Stimulated activated CD8-positive, alpha-beta memory T cell treated with anti-CD3 and anti-CD28 coated beads, Interleukin-15, amount 100 ng/mL, for 1 hour (primary cell): ENCODE results near the gene AP3D1.
A peak's percentile ranks its signal among the peaks of the same experiment; 100 is the strongest.
"Not testable (repeated sequence)": the region's sequence is repeated elsewhere in the genome, so short reads cannot be mapped to it uniquely, and the experiment has no call there.

Experiments used
- DNase-seq: peaks from one replicate; pipeline ENCODE4 v3.0.0-alpha.2; 2020; ENCODE audit warnings: low read depth

AP3D1 gene

DNA sequence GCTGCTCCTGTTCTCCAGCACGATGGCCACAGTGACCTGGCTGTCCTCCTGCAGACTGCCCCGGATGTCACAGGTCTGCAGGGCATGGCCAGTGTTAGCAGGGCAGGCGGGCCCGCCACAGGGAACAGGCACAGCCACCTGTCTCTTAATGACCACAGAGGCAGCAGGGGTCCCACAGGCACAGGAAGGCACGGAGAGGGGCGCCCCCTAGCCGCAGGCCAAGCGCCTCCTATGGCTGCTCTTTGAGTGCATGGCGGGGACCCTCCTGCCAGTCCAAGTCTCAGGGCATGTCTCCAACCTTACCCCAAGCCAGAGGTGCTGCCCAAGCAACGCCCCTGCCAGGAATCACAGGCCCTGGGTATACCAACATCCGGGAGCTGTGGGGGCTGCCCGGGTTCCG, 40.5 kb downstream of the AP3D1 start:
- DNase-seq, result no peak

DNA sequence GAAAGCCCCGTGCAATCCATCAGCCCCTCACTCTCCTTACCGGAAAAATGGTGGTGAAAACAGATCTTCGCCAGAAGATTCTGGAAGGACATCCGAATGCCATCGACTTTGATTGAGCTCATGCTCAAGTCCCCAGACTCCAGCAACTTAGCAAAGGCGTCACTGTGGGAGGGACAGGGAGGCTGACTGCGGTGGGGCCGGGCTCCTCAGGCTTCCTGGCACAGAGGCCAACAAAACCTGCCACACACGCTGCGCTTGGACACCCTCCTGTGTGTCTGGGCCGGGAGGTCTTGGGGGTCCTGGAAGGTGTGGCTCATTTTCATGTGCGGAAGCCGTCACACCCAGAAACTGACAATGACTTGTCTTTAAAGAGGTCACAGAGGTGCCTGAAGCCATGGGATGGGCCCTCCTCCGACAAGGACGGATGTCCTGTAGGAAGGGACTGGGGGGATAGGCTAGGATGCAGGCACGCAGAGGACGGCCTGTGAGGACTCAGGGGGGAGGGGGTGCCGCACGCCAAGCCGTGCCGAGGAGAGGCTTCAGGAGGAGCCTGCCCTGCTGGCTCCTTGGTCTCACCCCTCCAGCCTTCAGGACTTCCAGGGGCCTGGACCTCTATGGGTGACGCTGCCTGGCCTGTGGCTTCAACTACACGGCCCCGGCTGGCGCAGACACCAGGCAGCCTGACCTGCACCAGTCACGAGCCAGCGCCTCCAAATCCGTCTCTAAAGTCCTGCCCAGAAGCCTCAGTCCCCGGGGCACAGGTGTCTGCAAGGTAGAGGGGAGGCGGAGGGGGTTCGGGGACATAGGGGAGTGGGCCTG, 42.1 kb downstream of the AP3D1 start:
- DNase-seq, result no peak

DNA sequence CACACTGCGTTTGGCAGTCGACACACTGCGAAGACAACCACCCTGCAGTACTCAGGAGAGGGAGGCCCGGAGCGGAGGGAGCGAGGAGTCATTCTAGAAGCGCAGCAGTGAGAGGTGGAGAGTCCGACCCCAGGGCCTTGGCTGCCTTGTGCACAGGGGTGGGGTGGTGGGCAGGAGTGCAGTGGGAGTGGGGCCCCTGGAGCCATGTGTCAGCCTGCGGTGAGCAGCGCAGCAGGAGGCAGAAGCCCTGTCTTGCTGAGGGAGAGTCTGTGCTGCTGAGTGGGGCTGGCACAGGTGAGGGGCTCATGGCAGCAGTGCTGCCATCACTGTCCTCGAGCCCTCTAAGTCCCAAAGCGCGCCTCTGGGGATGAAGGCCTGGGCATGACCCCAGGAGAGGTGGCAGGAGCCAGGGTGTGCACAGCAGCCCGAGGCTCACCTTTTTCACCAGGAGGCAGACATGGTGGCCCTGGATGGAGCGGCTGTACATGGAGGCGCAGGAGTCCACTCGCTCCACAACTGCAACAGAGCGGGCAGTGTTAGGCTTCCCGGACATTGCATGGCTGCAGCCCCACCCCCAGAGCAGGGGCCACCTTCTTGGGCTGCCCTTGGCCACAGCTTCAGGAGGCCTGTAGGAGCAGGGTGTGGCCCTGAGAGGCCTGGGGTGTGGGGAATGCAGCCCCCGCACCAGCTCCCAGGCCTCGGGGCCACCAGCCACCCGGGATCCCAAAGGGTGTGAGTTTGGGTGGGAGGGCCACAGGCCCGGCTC, 42.9 kb downstream of the AP3D1 start:
- no peak for DNase-seq

DNA sequence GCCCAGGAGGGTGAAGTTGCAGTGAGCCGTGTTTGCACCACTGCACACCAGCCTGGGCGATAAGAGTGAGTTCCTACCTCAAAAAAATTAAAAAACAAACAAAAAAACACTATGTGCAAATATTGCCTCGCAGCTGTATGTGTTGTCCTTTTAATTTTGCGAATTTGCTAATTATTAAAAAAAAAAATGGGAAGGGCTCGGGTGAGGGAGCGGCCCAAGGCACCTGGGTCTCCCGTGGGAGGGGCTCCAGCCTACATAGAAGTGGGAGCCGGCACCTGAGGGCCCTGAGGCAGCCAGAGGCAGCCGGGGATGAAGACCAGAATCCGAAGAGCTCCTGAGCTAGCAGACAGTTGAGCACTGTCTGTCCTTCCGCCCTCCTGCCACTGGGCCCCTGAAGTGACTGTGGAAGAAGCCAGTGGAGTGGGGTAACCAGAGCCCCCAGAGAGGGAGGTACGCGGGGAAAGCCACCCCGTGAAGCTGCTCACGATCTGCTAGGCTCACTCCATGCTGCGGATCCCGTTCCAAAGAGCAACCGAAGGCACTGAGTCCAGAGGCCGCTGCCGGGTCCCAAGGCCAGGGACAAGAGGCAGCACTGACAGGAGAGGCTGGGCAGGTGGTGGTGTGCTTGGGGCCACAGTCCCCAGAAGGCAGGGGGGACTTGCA, 48.2 kb downstream of the AP3D1 start:
- no peak for DNase-seq

DNA sequence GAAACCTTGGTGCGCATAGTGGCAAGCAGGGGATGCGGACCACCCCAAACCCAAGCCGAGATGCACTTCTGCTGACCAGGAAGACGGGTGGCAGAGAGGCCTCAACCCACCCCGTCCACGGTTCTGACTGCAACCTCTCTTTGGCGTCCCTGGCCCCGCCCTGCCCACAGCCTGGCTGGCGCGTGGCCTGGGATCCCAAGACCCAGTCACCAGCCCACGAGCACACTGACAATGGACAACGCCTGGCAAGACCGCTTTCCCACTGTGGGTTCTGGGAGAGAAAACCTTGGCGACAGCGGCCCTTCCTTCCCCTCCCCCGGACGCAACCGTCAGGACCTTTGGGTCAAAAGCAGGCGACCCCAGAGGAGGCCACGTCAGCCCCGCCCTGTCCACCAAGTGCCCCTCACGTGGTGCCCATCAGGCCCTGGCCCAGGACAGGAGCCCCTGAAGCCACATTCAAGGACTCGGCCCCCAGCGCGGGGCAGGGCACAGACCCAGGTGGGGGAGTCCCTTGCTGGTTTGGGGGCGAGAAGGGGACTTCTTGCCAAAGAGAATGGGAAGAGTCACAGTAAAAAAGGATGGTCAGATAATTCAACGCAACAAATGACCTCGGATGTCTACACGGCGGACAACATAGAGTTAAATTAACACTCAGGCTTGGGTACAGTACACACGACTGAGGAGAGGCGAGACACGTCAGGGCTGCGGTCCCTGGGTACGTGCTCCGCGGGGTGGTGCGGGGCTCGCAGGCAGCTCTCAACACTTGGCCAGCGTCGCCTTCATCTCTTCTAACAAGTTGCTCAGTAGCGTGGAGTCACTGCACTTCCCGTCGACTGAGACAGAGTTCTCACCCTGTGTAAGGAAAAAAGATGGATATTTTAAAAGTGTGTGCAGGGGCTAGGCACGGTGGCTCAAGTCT, 49.7 kb downstream of the AP3D1 start:
- DNase-seq, result no peak

DNA sequence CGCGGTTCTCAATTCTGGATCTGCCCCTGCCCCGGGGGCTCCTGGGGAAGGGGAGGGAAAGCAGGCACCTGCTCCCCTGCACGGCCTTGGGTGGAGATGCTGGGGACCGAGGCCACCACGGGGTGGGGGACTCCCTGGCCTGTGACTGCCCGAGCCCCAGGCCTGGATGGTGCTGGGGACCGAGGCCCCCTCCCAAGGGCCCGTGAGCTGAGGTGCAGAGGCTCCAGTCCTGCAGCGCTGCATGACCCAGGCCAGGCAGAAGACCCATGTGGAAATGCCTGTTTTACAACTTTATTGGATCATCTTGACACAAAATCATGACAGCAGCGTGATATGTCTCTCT, 50.7 kb downstream of the AP3D1 start:
- no peak for DNase-seq

DNA sequence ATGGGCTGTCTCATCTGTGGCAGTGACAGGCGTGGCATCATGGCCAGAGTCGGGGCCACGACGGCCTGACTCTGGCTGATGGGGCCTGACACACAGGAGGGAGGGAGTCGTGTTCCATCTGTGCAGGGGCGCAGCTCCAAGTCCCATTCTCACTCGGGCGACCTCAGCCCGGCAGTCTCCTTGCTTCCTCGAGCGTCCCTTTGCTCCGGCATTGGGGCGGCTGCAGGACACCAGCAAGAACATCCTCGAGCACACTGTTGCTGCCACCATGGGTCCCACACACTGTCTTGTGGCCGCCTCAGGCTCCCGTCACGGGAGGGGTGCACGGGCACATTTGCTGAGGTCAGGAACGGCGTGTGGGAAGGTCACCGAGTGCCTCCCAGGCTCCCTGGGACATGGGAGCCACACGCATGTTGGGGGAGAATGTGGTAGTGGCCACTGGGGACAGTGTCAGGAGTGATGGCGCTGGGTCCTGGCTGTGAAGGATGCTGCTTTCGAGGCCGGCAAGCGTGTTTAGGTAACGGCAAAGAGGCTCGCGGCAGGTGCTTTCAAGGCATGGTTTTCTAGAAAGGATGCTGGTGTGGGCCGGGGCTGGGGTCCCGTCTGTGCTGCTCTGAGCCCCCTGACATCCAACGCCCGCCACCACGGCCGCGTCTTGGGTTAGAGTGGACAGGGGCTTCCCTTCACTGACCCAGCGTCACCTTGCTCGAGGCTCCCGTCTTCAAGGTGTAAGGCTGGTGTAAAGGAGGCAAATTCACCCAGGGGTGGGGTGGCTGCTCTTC, 51.2 kb downstream of the AP3D1 start:
- no peak for DNase-seq

DNA sequence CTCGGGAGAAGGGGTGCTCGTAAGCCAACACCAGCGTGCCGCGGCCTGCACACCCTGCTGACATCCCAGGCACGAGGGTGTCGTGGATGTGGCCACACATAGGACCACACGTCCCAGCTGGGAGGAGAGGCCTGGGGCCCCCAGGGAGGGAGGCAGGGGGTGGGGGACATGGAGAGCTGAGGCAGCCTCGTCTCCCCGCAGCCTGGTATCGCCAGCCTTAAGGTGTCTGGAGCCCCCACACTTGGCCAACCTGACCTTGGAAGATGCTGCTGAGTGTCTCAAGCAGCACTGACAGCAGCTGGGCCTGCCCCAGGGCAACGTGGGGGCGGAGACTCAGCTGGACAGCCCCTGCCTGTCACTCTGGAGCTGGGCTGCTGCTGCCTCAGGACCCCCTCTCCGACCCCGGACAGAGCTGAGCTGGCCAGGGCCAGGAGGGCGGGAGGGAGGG, 52.3 kb downstream of the AP3D1 start:
- DNase-seq, result no peak

DNA sequence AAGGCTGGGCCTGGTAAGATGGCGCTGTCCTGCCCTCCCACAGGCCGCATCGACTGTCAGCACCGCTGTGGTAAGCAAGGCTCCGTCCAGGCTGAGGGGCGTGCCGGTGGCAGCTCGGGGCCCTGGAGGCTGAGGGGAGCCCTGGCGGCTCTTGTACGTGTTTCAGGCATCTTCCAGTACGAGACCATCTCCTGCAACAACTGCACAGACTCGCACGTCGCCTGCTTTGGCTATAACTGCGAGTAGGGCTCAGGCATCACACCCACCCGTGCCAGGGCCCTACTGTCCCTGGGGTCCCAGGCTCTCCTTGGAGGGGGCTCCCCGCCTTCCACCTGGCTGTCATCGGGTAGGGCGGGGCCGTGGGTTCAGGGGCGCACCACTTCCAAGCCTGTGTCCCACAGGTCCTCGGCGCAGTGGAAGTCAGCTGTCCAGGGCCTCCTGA, 53.5 kb downstream of the AP3D1 start:
- no peak for DNase-seq

DNA sequence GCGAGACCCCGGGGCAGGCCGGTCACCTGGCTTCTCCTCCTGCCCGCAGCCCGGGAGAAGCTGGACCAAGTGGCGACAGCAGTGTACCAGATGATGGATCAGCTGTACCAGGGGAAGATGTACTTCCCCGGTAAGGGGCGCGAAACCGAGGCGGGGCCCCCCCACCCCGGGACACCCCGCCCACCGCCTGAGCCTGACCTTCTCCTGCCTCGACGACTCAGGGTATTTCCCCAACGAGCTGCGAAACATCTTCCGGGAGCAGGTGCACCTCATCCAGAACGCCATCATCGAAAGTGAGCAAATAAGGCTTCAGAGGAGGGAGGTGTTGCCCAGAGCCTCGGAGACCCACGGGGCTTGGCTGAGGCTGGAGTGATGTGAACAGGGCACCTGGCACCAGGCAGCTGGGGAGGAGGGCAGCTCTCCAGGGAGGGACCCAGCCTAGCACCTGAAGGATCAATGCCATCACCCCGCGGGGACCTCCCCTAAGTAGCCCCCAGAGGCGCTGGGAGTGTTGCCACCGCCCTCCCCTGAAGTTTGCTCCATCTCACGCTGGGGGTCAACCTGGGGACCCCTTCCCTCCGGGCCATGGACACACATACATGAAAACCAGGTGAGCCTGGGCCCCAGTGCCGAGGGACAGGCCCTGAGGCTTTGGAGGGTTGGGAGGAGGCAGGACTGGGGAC, 54.0 kb downstream of the AP3D1 start:
- DNase-seq, result no peak

DNA sequence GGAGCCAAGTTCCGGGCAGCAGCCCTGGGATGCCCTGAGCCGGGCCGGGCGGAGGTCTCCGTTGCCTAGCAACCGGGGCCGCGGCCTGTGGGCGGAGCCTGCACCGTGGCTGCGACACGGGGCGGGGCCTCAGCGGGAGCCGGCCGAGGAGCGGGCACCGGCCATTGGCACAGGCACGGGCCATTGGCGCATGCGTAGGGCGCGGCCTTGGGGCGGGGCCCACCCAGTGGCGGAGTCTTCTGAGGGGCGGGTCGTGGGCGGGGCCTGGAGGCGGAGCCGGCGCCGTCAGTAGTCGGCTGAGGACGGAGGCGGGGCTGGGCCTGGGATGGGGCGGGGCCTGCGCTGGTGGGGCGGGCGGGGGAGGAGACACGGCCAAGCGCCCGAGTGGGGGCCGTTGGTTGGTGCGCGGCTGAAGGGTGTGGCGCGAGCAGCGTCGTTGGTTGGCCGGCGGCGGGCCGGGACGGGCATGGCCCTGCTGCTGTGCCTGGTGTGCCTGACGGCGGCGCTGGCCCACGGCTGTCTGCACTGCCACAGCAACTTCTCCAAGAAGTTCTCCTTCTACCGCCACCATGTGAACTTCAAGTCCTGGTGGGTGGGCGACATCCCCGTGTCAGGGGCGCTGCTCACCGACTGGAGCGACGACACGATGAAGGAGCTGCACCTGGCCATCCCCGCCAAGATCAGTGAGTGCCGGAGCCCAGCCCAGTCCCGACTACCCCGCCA, 54.7 kb downstream of the AP3D1 start, which contains the start of gene IZUMO4:
Gene IZUMO4, plus strand, starts transcription at position 436 of the 723 bp plus-strand sequence. Its CDS starts 31 bp downstream, at position 467.
- peak; percentile 100 for DNase-seq

DNA sequence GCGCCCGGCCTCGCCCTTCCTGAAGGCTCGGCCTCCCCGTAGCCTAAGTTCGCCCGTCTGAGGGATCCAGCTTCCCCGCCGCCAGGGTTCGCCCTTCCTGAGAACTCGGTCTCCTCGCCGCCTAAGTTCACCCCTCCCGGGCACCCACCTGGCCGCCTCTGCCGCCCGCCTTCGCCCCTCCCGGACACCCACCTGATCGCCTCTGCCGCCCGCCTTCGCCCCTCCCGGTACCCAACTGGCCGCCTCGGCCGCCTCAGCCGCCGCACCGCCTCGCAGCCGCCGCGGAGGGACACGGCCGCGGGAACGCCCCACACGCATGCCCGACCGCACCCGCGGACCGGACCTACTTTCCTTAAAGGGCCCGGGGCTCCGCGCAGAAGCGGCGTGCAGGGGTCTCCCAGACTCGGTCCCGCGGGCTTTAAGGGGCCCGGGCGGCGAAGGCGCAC, 55.3 kb downstream of the AP3D1 start, which contains the start of gene MOB3A:
Gene MOB3A, minus strand, starts transcription at position 293 of the 446 bp plus-strand sequence. CDS start 17,766 bp downstream, outside the sequence.
- peak; percentile 62 for DNase-seq

DNA sequence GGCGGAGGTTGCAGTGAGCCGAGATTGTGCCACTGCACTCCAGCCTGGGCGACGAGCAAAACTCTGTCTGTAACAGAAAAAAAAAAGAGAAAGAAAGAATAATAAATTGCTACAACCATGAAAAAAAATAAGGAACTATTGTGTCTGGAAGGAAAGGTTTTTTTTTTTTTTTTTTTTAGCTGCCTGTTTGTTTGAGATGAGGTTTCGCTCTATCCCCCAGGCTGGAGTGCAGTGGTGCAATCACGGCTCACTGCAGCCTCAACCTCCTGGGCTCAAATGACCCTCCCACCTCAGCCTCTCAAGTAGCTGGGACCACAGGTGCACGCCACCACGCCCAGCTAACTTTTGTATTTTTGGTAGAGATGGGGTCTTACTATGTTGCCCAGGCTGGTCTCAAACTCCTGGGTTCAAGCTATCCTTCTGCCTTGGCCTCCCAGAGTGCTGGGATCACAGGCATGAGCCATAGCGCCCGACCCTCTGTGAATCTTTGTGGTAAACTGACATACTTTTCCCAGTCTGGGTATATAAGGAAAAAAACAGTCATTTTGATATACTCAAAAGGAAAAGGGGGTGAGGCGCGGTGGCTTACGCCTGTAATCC, 59.3 kb downstream of the AP3D1 start:
- not testable (repeated sequence) for DNase-seq

DNA sequence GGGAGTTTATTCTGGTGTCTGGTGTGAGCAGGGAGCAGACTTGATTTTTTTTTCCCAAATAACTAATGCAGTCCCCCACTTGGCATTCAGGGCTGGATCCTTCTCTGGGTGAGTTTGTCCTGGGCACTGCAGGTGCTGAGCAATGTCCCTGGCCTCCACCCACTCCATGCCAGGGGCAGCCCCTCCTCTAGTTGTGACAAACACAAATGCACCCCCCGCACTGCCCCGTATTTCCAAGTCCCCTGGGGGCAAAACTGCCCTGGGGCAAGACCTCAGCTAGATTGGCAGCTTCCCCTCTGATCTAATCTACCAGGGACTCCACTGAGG, 61.7 kb downstream of the AP3D1 start:
- no peak for DNase-seq

DNA sequence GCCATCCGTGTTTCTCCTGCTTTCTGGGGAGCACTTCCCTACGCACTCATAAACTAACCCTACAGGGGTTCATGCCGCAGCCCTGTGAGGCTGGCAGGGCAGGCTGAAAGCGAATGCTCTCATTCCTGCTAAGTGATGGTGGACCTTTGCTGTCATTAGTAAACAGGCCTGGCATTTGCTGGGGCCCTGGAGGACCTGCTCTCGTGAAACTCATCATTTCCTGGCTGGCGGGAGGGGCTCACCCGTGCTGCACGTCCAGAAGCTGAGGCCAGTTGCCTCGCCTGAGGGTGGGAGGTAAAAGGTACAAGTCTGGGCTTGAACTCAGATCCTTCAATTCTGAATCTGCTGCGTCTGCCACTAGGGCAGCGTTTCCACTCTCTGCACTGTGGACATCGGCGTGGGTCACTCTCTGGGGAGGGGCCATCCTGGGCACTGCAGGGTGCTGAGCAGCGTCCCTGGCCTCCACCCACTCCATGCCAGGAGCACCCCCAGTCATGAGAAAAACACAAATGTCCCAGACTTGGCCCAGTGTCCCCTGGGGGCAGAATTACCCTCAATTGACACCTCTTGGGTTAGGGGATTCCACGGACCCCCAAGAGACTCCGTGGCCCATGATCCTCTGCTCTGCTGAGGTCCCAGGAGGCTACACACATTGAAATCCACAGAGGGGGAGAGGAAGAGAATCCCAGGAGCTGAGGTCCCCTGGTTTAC, 62.2 kb downstream of the AP3D1 start:
- no peak for DNase-seq

DNA sequence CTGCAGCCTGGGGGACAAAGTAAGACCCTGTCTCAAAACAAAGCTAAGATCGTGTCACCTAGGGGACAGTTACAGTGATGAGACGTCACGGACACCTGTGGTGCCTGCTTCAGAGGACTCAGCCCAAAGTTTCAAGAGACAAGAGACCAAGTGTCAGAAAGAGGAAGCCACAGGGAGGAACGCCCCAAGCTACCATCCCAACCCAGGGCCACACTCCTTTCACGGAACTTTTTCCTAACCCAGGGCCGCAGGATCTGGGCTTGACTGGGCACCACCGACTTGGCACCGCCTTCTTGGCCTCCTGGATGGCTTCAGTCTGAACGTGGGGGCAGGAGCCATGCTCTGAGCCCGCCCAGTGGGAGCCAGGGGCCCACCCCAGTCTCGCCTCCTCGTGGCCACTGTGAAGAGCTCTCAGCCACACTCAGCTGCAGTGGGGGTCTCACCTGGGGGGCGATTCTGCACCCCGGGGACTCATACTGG, 63.7 kb downstream of the AP3D1 start:
- DNase-seq, result no peak

DNA sequence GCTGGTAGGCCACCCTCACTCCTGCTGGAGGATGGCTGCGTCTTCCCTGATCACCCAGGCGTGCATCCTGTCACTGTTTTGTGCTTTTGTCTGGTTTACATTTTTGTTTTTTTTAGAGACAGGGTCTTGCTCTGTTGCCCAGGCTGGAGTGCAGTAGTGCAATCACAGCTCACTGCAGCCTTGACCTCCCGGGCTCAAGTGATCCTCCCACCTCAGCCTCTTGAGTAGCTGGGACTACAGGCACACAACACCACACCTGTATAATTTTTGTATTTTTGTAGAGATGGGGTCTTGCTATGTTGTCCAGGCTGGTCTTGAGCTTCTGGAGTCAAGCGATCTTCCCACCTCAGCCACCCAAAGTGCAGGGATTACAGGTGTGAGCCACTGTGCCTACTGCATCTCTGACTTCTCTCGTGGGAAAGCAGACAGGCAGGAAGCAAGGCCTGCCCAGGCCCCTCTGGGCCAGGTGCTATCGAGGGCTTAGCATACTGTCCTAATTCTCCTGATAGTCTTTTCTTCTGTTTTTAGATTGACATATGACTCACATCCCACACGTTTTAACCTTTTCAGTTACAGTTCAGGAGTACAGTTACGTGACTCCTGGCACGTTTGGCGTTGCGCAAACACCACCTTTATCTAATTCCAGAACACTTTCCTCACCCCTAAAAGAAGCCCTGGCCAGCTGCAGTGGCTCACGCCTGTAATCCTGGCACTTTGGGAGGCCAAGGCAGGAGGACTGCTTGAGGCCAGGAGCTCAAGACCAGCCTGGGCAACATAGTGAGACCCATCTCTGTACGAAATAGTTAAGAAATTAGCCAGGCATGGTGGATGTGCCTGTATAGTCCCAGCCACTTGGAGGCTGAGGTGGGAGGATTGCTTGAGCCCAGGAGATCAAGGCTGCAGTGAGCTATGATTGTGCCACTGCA, 64.4 kb downstream of the AP3D1 start:
- not testable (repeated sequence) for DNase-seq
